Measurements from ENCODE around the gene ANKRD6. TPM values are rescaled to one million over a fixed set of nuclear protein-coding genes. Genes with fewer than 3 reads are reported as not detected.

Gene ANKRD6
- total and polyA plus RNA-seq, 2 donors (not counting 1 experiment from before 2014, with no cell fraction given), result 3.8 to 10.5 TPM

DNA sequence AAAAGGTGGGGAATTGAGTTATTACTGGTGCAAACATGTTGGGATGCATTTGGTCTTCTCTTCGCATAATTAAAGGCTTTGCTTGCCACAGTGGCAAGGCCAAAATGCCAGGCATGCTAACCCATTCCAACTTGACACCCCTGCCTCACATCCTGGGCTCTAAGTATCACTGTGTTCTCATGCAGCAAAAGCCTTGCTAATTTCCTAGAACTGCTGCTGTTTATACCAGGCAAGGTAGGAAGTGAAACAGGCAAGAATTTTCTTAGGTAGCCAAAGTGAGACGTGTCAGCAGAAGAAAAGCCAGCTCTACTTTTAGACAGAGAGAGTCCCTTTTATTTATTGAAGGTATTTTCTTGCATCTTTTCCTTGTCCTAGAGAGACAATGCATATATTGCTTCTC lies 164.4 kb downstream of the ANKRD6 start:
- H2AFZ ChIP-seq (ENCODE audit: insufficient read depth, low read depth, low read length, poor library complexity, severe bottlenecking), result no peak overlapping the region
- H3K9ac ChIP-seq (ENCODE audit: low read length), result no peak overlapping the region
- no peak overlapping the region for H3K4me3 ChIP-seq (ENCODE audit: control extremely low read depth in 1 of 5, extremely low read depth in 1 of 5, insufficient read depth in 1 of 5, low read depth in 2 of 5, low read length in 4 of 5)
- no peak for ATAC-seq (ENCODE audit: low read depth)
- TF ChIP-seq EZH2 (IDR thresholded peaks at IDR 0.05; ENCODE audit: borderline replicate concordance, insufficient read depth, low read depth, low read length, poor library complexity, severe bottlenecking), result no peak
- TF ChIP-seq, protein P1, sequence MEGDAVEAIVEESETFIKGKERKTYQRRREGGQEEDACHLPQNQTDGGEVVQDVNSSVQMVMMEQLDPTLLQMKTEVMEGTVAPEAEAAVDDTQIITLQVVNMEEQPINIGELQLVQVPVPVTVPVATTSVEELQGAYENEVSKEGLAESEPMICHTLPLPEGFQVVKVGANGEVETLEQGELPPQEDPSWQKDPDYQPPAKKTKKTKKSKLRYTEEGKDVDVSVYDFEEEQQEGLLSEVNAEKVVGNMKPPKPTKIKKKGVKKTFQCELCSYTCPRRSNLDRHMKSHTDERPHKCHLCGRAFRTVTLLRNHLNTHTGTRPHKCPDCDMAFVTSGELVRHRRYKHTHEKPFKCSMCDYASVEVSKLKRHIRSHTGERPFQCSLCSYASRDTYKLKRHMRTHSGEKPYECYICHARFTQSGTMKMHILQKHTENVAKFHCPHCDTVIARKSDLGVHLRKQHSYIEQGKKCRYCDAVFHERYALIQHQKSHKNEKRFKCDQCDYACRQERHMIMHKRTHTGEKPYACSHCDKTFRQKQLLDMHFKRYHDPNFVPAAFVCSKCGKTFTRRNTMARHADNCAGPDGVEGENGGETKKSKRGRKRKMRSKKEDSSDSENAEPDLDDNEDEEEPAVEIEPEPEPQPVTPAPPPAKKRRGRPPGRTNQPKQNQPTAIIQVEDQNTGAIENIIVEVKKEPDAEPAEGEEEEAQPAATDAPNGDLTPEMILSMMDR (IDR thresholded peaks at IDR 0.05), result no peak
- peaks cover 30% of the 10 kb centered on the region in 2 donors for H3K4me1 ChIP-seq (ENCODE audit: control insufficient read depth in 2 of 2, insufficient read depth in 2 of 2, low read length in 2 of 2)
- ChIA-PET CTCF (interaction anchor here (0.6 to 1.4 kb wide), 2 partner anchors 9 to 12 kb away, joined by 3 read pairs; no protein-coding TSS in a partner anchor), POLR2A (no interaction called here)
- H3K9me3 ChIP-seq (ENCODE audit: control extremely low read depth in 1 of 3, control insufficient read depth in 2 of 3, insufficient read depth in 1 of 3, low read length in 2 of 3), result peaks cover 0 to 4% (median 0%) of the 10 kb centered on the region in 3 donors
- H3K4me2 ChIP-seq (replicated peaks; ENCODE audit: low read depth, low read length, poor library complexity, severe bottlenecking), result peak overlapping the region; percentile 29
- H3K36me3 ChIP-seq (replicated peaks in 1 of 2; ENCODE audit: control extremely low read depth in 1 of 2, control insufficient read depth in 1 of 2, extremely low read depth in 1 of 2, insufficient read depth in 2 of 2, low read length in 1 of 2), result no peaks in the 10 kb centered on the region
- 100% methylated on average over 1 of the region's 2 CpGs for WGBS (ENCODE audit: insufficient coverage)
- no peaks in the 10 kb centered on the region for H3K27me3 Mint-ChIP-seq
- peak overlapping the region; percentile 29 for H3K4me3 Mint-ChIP-seq
- no peaks in the 10 kb centered on the region for H3K79me2 ChIP-seq (ENCODE audit: control insufficient read depth, insufficient read depth, low read length)
- intact Hi-C loops (cut with micrococcal nuclease), result no loop called here
- peak; percentile 21 for DNase-seq
- H3K27ac ChIP-seq (ENCODE audit: low read length in 2 of 2), result peak overlapping the region in 1 of 2 donors; percentile 23
- peaks cover 30% of the 10 kb centered on the region for H3K4me1 Mint-ChIP-seq
- peaks cover 5% of the 10 kb centered on the region for H3K9me3 Mint-ChIP-seq (ENCODE audit: insufficient read depth)
- no peaks in the 10 kb centered on the region for H3K27me3 ChIP-seq (replicated peaks in 1 of 4; ENCODE audit: control extremely low read depth in 1 of 4, control insufficient read depth in 3 of 4, insufficient read depth in 4 of 4, low read length in 3 of 4)
- no peak overlapping the region for H3K27ac Mint-ChIP-seq
- H4K20me1 ChIP-seq (ENCODE audit: control insufficient read depth, insufficient read depth, low read length, poor library complexity, severe bottlenecking), result no peaks in the 10 kb centered on the region

DNA sequence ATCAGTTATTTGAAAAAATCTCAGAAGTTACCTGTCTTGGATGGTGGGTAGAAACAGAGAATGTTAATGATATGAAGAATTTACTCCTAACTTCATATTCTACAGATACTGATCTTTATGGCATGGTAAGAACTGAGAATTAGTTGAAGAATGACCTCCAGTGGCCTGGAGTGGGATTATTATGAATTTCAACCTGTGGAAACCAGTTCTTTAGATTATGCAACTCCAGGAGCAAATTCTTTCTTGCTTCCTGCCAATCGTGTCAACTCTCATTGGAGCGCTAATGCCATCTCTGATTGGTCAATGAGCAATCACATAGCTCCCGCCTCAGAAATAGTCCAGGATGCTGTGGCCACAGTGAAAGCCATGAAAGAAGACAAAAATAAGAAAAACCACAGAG lies 165.0 kb downstream of the ANKRD6 start:
- no peak for TF ChIP-seq EZH2 (IDR thresholded peaks at IDR 0.05; ENCODE audit: borderline replicate concordance, insufficient read depth, low read depth, low read length, poor library complexity, severe bottlenecking)
- TF ChIP-seq, protein P1 (IDR thresholded peaks at IDR 0.05), result no peak
- Histone ChIP-seq H3K79me2 (ENCODE audit: control insufficient read depth, insufficient read depth, low read length) (no peaks in the 10 kb centered on the region), H3K36me3 (replicated peaks in 1 of 2; ENCODE audit: control extremely low read depth in 1 of 2, control insufficient read depth in 1 of 2, extremely low read depth in 1 of 2, insufficient read depth in 2 of 2, low read length in 1 of 2) (no peaks in the 10 kb centered on the region), H3K4me1 (ENCODE audit: control insufficient read depth in 2 of 2, insufficient read depth in 2 of 2, low read length in 2 of 2) (peaks cover 30% of the 10 kb centered on the region in 2 donors), H4K20me1 (ENCODE audit: control insufficient read depth, insufficient read depth, low read length, poor library complexity, severe bottlenecking) (no peaks in the 10 kb centered on the region), H3K27ac (ENCODE audit: low read length in 2 of 2) (no peak overlapping the region), H2AFZ (ENCODE audit: insufficient read depth, low read depth, low read length, poor library complexity, severe bottlenecking) (no peak overlapping the region), H3K9ac (ENCODE audit: low read length) (no peak overlapping the region), H3K27me3 (replicated peaks in 1 of 4; ENCODE audit: control extremely low read depth in 1 of 4, control insufficient read depth in 3 of 4, insufficient read depth in 4 of 4, low read length in 3 of 4) (no peaks in the 10 kb centered on the region), H3K4me2 (replicated peaks; ENCODE audit: low read depth, low read length, poor library complexity, severe bottlenecking) (no peak overlapping the region), H3K4me3 (ENCODE audit: control extremely low read depth in 1 of 5, extremely low read depth in 1 of 5, insufficient read depth in 1 of 5, low read depth in 2 of 5, low read length in 4 of 5) (no peak overlapping the region), H3K9me3 (ENCODE audit: control extremely low read depth in 1 of 3, control insufficient read depth in 2 of 3, insufficient read depth in 1 of 3, low read length in 2 of 3) (peaks cover 0 to 4% (median 0%) of the 10 kb centered on the region in 3 donors)
- 28% methylated on average over 2 of the region's 3 CpGs for WGBS (ENCODE audit: insufficient coverage)
- Mint-ChIP-seq H3K27me3 (no peaks in the 10 kb centered on the region), H3K9me3 (ENCODE audit: insufficient read depth) (peaks cover 5% of the 10 kb centered on the region), H3K27ac (no peak overlapping the region), H3K4me1 (peaks cover 30% of the 10 kb centered on the region), H3K4me3 (no peak overlapping the region)
- CTCF ChIA-PET, result interaction anchor here (0.9 to 1.3 kb wide), 3 partner anchors 12 to 616 kb away, joined by 3 to 4 read pairs (median 3); no protein-coding TSS in a partner anchor
- POLR2A ChIA-PET, result no interaction called here
- intact Hi-C loops (cut with micrococcal nuclease), result no loop called here
- DNase-seq (no peak), ATAC-seq (ENCODE audit: low read depth) (no peak)

Measured in B cell (primary cell).